ENCODE measurements around the gene TNMD.

DNA sequence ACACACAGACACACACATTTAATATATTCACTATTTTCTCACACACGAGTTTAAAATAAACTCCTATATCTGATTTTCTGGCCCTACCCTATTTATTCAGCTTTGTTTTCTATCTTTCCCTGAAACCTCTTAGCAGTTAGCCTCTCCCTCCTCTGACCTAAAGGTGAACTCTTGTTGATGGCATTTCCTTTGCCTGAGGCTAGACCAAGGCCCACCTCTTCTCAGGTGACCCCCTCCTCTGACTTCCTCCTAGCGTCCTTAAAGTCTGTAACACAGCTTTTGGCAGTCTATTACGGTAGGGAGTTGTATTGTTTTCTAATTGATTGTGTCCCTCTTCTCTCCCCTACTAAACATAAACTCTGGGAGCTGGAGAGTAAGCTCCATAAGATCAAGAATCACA lies 57.6 kb downstream of the TNMD start:
- no peak for TF ChIP-seq POLR2A (IDR thresholded peaks at IDR 0.05)
- TF ChIP-seq, protein P1, sequence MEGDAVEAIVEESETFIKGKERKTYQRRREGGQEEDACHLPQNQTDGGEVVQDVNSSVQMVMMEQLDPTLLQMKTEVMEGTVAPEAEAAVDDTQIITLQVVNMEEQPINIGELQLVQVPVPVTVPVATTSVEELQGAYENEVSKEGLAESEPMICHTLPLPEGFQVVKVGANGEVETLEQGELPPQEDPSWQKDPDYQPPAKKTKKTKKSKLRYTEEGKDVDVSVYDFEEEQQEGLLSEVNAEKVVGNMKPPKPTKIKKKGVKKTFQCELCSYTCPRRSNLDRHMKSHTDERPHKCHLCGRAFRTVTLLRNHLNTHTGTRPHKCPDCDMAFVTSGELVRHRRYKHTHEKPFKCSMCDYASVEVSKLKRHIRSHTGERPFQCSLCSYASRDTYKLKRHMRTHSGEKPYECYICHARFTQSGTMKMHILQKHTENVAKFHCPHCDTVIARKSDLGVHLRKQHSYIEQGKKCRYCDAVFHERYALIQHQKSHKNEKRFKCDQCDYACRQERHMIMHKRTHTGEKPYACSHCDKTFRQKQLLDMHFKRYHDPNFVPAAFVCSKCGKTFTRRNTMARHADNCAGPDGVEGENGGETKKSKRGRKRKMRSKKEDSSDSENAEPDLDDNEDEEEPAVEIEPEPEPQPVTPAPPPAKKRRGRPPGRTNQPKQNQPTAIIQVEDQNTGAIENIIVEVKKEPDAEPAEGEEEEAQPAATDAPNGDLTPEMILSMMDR (IDR thresholded peaks at IDR 0.05): no peak
